ENCODE measurements around the gene SMARCA4.

Gene SMARCA4

DNA sequence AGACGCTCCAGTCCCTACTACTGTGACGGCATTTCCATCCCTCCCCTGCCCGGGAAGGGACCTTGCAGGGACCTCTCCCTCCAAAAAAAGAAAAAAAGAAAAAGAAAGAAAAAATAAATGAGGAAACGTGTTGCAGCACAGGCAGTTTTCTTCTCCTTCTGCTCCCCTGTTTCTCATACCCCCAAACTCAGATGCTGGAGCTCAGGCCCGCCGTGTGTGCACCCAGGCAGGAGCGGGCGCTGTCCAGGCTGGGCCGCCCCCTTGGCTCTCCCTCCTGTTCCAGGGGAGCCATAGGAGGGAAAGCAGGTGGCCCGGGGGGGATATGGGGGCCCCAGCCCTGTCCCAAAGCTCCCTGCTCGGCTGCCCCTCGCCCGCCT lies 38.2 kb upstream of the SMARCA4 start:
- 100% methylated on average over 1 of the region's 13 CpGs for WGBS (ENCODE audit: insufficient coverage)
- Histone ChIP-seq H3K27me3 (replicated peaks in 2 of 5; ENCODE audit: control insufficient read depth in 4 of 5, insufficient read depth in 5 of 5, low read length in 4 of 5) (no peaks in the 10 kb centered on the region), H3K9me3 (ENCODE audit: control extremely low read depth in 1 of 5, control insufficient read depth in 4 of 5, insufficient read depth in 2 of 5, low read depth in 1 of 5, low read length in 4 of 5) (no peaks in the 10 kb centered on the region), H3K4me1 (ENCODE audit: control extremely low read depth in 1 of 4, control insufficient read depth in 4 of 4, insufficient read depth in 4 of 4, low read length in 3 of 4) (peaks cover 0 to 5% (median 5%) of the 10 kb centered on the region in 4 experiments), H3K27ac (ENCODE audit: insufficient read depth in 1 of 2, low read depth in 1 of 2, low read length in 2 of 2, poor library complexity in 1 of 2, severe bottlenecking in 2 of 2) (no peak overlapping the region), H3K36me3 (ENCODE audit: control insufficient read depth in 4 of 4, insufficient read depth in 4 of 4, low read length in 3 of 4) (peaks cover 6 to 69% (median 46%) of the 10 kb centered on the region in 4 experiments), H3K4me3 (ENCODE audit: control insufficient read depth in 1 of 7, extremely low read depth in 1 of 7, insufficient read depth in 4 of 7, low read depth in 2 of 7, low read length in 6 of 7) (no peak overlapping the region)
- CTCF ChIA-PET = no interaction called here
- no peak for DNase-seq
- POLR2A ChIA-PET = no interaction called here

DNA sequence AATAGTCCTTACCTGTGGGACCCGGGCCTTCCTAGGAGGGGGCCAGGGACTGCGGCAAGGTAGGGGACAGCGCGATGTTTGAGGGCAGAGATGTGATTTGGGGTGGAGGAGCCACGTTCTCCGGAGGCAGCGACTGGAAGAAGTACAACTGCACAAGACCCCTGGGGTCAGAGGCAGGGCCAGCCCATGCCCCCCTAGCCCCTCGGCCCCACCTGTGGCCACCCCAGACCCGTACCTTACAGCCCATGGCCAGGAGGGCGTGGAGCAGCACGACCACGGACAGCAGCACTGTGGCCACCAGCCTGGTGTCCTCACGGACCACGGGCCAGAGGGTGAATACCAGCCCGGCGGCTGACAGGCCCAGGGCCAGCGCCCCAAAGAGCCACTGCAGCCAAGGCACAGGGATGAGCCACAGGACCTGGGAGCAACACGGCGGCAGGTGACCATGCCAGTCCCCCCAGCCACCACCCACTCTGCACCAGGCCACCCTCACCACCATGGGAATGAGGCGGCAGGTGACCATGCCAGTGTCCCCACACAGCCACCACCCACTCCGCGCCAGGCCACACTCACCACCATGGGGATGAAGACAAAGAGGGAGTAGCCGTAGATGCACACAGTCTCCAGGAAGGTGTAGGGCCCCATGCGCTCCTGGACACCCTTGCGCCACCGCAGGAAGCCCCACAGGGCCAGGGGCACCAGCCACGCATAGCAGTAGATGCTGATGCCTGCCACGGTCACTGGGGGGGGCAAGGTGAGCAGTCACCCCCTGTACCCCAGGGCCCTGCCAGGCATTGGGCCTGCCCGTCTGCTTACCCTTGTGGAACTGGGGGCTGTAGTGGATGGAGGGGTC lies 37.3 kb upstream of the SMARCA4 start:
- H3K4me1 ChIP-seq (ENCODE audit: control extremely low read depth in 1 of 4, control insufficient read depth in 4 of 4, insufficient read depth in 4 of 4, low read length in 3 of 4) = peaks cover 0 to 11% (median 10%) of the 10 kb centered on the region in 4 experiments
- ChIA-PET CTCF (no interaction called here), POLR2A (no interaction called here)
- H3K27ac ChIP-seq (ENCODE audit: insufficient read depth in 1 of 2, low read depth in 1 of 2, low read length in 2 of 2, poor library complexity in 1 of 2, severe bottlenecking in 2 of 2) = no peak overlapping the region
- H3K36me3 ChIP-seq (ENCODE audit: control insufficient read depth in 4 of 4, insufficient read depth in 4 of 4, low read length in 3 of 4) = peaks cover 6 to 67% (median 44%) of the 10 kb centered on the region in 4 experiments
- H3K4me3 ChIP-seq (ENCODE audit: control insufficient read depth in 1 of 7, extremely low read depth in 1 of 7, insufficient read depth in 4 of 7, low read depth in 2 of 7, low read length in 6 of 7) = no peak overlapping the region
- no peaks in the 10 kb centered on the region for H3K27me3 ChIP-seq (replicated peaks in 2 of 5; ENCODE audit: control insufficient read depth in 4 of 5, insufficient read depth in 5 of 5, low read length in 4 of 5)
- H3K9me3 ChIP-seq (ENCODE audit: control extremely low read depth in 1 of 5, control insufficient read depth in 4 of 5, insufficient read depth in 2 of 5, low read depth in 1 of 5, low read length in 4 of 5) = no peaks in the 10 kb centered on the region
- no peak for DNase-seq
- over 99% methylated on average over 21 of the region's 29 CpGs for WGBS (ENCODE audit: insufficient coverage)

DNA sequence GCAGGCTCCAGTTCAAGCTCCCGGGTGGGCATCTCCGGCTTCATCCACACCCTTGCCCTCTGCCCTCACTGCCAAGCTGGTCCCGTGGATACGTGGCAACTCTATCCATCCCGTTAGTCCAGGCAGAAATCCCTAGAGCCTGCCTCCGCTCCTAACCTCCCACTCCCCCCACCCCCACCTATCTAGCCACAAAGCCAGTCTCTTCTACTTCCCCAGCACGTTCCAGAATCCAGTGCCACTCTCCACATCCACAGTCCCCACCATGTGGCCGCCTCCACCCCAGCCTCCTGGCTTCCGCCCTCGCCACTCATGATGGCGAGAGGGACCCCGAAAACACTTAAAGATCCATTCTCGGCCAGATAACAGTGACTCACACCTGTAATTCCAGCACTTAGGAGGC lies 36.2 kb upstream of the SMARCA4 start:
- Histone ChIP-seq H3K27me3 (replicated peaks in 2 of 5; ENCODE audit: control insufficient read depth in 4 of 5, insufficient read depth in 5 of 5, low read length in 4 of 5) (no peaks in the 10 kb centered on the region), H3K4me1 (ENCODE audit: control extremely low read depth in 1 of 4, control insufficient read depth in 4 of 4, insufficient read depth in 4 of 4, low read length in 3 of 4) (peaks cover 0 to 17% (median 16%) of the 10 kb centered on the region in 4 experiments), H3K4me3 (ENCODE audit: control insufficient read depth in 1 of 7, extremely low read depth in 1 of 7, insufficient read depth in 4 of 7, low read depth in 2 of 7, low read length in 6 of 7) (no peak overlapping the region), H3K27ac (ENCODE audit: insufficient read depth in 1 of 2, low read depth in 1 of 2, low read length in 2 of 2, poor library complexity in 1 of 2, severe bottlenecking in 2 of 2) (no peak overlapping the region), H3K9me3 (ENCODE audit: control extremely low read depth in 1 of 5, control insufficient read depth in 4 of 5, insufficient read depth in 2 of 5, low read depth in 1 of 5, low read length in 4 of 5) (no peaks in the 10 kb centered on the region), H3K36me3 (ENCODE audit: control insufficient read depth in 4 of 4, insufficient read depth in 4 of 4, low read length in 3 of 4) (peaks cover 6 to 56% (median 39%) of the 10 kb centered on the region in 4 experiments)
- ChIA-PET CTCF (interaction anchor here (0.6 kb wide), 1 partner anchor 10 kb away, joined by 3 read pairs; no protein-coding TSS in a partner anchor), POLR2A (no interaction called here)
- no peak for DNase-seq
- 95% methylated on average over 7 of the region's 13 CpGs for WGBS (ENCODE audit: insufficient coverage)

GRCh38 chr19:10927730-10928562 lies 32.9 kb upstream of the SMARCA4 start:
- Histone ChIP-seq H3K36me3 (ENCODE audit: control insufficient read depth in 4 of 4, insufficient read depth in 4 of 4, low read length in 3 of 4) (peaks cover 6 to 33% (median 18%) of the 10 kb centered on the region in 4 experiments), H3K9me3 (ENCODE audit: control extremely low read depth in 1 of 5, control insufficient read depth in 4 of 5, insufficient read depth in 2 of 5, low read depth in 1 of 5, low read length in 4 of 5) (no peaks in the 10 kb centered on the region), H3K4me3 (ENCODE audit: control insufficient read depth in 1 of 7, extremely low read depth in 1 of 7, insufficient read depth in 4 of 7, low read depth in 2 of 7, low read length in 6 of 7) (peak overlapping the region; percentile 77 to 97 (median 86)), H3K27me3 (replicated peaks in 2 of 5; ENCODE audit: control insufficient read depth in 4 of 5, insufficient read depth in 5 of 5, low read length in 4 of 5) (no peaks in the 10 kb centered on the region), H3K4me1 (ENCODE audit: control extremely low read depth in 1 of 4, control insufficient read depth in 4 of 4, insufficient read depth in 4 of 4, low read length in 3 of 4) (peaks cover 0 to 23% (median 21%) of the 10 kb centered on the region in 4 experiments), H3K27ac (ENCODE audit: insufficient read depth in 1 of 2, low read depth in 1 of 2, low read length in 2 of 2, poor library complexity in 1 of 2, severe bottlenecking in 2 of 2) (peak overlapping the region; percentile 33 to 81)
- ChIA-PET POLR2A (interaction anchor here (0.6 kb wide), 1 partner anchor 145 kb away, joined by 3 read pairs; no protein-coding TSS in a partner anchor), CTCF (interaction anchor here (1.2 kb wide), 1 partner anchor 15 kb away, joined by 5 read pairs; no protein-coding TSS in a partner anchor)
- DNase-seq = peak in 2 of 3 donors; percentile 35 to 53
- 5% methylated on average over 24 of the region's 47 CpGs for WGBS (ENCODE audit: insufficient coverage)

DNA sequence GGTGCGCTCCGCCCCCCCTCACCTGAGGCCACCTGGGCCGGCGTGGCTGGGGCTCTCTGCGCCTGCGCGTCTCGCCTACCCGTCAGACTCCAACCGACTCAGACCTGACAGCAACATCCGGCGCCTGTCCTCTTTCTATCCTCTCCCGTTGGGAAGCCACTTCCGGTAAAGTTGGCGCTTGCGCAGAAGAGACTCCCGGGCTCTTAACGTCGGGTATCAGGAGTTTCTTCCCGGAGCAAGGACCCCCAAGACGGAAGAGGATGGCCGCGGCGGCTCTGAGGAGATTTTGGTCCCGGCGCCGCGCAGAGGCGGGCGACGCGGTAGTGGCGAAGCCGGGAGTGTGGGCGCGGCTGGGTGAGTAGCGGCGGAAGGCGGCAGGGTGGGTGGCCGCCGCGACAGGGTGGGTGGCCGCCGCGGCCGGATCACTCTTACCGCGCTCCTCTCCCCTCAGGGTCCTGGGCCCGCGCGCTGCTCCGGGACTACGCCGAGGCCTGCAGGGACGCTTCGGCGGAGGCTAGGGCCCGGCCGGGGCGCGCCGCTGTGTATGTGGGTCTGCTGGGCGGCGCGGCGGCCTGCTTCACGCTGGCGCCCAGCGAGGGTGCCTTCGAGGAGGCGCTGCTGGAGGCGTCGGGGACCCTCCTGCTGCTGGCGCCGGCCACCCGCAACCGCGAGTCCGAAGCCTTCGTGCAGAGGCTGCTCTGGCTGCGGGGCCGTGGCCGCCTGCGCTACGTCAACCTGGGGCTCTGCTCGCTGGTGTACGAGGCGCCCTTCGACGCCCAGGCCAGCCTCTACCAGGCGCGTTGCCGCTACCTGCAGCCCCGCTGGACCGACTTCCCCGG lies 32.0 kb upstream of the SMARCA4 start, which contains the start of the genes TIMM29 and YIPF2:
Gene TIMM29 (plus strand): TSS at position 249 of the 839 bp plus-strand sequence. CDS start 12 bp downstream, at position 261.
Gene YIPF2 (minus strand): TSS at position 77 of the 839 bp plus-strand sequence. CDS start 229 bp downstream, outside the sequence.
- WGBS (ENCODE audit: insufficient coverage) = under 1% methylated on average over 86 of the region's 96 CpGs
- POLR2A ChIA-PET = no interaction called here
- H3K4me1 ChIP-seq (ENCODE audit: control extremely low read depth in 1 of 4, control insufficient read depth in 4 of 4, insufficient read depth in 4 of 4, low read length in 3 of 4) = peaks cover 0 to 23% (median 21%) of the 10 kb centered on the region in 4 experiments
- CTCF ChIA-PET = interaction anchor here (2.5 kb wide), 1 partner anchor 13 kb away, joined by 8 read pairs; no protein-coding TSS in a partner anchor
- H3K36me3 ChIP-seq (ENCODE audit: control insufficient read depth in 4 of 4, insufficient read depth in 4 of 4, low read length in 3 of 4) = peaks cover under 1 to 24% (median 12%) of the 10 kb centered on the region in 4 experiments
- DNase-seq = peak; percentile 86 to 93 (median 89)
- peak within 1 kb of the TSS; percentile 33 to 81 for H3K27ac ChIP-seq (ENCODE audit: insufficient read depth in 1 of 2, low read depth in 1 of 2, low read length in 2 of 2, poor library complexity in 1 of 2, severe bottlenecking in 2 of 2)
- H3K4me3 ChIP-seq (ENCODE audit: control insufficient read depth in 1 of 7, extremely low read depth in 1 of 7, insufficient read depth in 4 of 7, low read depth in 2 of 7, low read length in 6 of 7) = peak within 1 kb of the TSS; percentile 77 to 97 (median 86)
- H3K27me3 ChIP-seq (replicated peaks in 2 of 5; ENCODE audit: control insufficient read depth in 4 of 5, insufficient read depth in 5 of 5, low read length in 4 of 5) = no peaks in the 10 kb centered on the region
- H3K9me3 ChIP-seq (ENCODE audit: control extremely low read depth in 1 of 5, control insufficient read depth in 4 of 5, insufficient read depth in 2 of 5, low read depth in 1 of 5, low read length in 4 of 5) = no peaks in the 10 kb centered on the region

- H3K27me3 ChIP-seq (replicated peaks in 2 of 5; ENCODE audit: control insufficient read depth in 4 of 5, insufficient read depth in 5 of 5, low read length in 4 of 5) = no peaks in the 10 kb centered on the region
- no peaks in the 10 kb centered on the region for H3K9me3 ChIP-seq (ENCODE audit: control extremely low read depth in 1 of 5, control insufficient read depth in 4 of 5, insufficient read depth in 2 of 5, low read depth in 1 of 5, low read length in 4 of 5)
- CTCF ChIA-PET = interaction anchor here (1.6 to 2.5 kb wide), 2 partner anchors 13 to 65 kb away, joined by 3 to 8 read pairs; no protein-coding TSS in a partner anchor
- H3K27ac ChIP-seq (ENCODE audit: insufficient read depth in 1 of 2, low read depth in 1 of 2, low read length in 2 of 2, poor library complexity in 1 of 2, severe bottlenecking in 2 of 2) = peak overlapping the region in 1 of 2 experiments; percentile 81
- POLR2A ChIA-PET = no interaction called here
- peak in 1 of 3 donors; percentile 18 for DNase-seq
- H3K4me3 ChIP-seq (ENCODE audit: control insufficient read depth in 1 of 7, extremely low read depth in 1 of 7, insufficient read depth in 4 of 7, low read depth in 2 of 7, low read length in 6 of 7) = peak overlapping the region; percentile 77 to 97 (median 86)
- H3K36me3 ChIP-seq (ENCODE audit: control insufficient read depth in 4 of 4, insufficient read depth in 4 of 4, low read length in 3 of 4) = peaks cover 0 to 18% (median 8%) of the 10 kb centered on the region in 4 experiments
- H3K4me1 ChIP-seq (ENCODE audit: control extremely low read depth in 1 of 4, control insufficient read depth in 4 of 4, insufficient read depth in 4 of 4, low read length in 3 of 4) = peaks cover 0 to 23% (median 21%) of the 10 kb centered on the region in 4 experiments
- WGBS (ENCODE audit: insufficient coverage) = 14% methylated on average over 26 of the region's 27 CpGs
These were observed 31.4 kb upstream of the SMARCA4 start for GRCh38 chr19:10929402-10929794.
